NCI-H146 (cell line): ENCODE measurements around the gene DUOX1.

Source experiments
- DNase-seq: peaks from one replicate; lab custom pipeline; 2025; lab: John Stamatoyannopoulos, UW

Gene DUOX1

GRCh38 chr15:45106002-45106790 lies 23.6 kb upstream of the DUOX1 start:
- no peak for DNase-seq

DNA sequence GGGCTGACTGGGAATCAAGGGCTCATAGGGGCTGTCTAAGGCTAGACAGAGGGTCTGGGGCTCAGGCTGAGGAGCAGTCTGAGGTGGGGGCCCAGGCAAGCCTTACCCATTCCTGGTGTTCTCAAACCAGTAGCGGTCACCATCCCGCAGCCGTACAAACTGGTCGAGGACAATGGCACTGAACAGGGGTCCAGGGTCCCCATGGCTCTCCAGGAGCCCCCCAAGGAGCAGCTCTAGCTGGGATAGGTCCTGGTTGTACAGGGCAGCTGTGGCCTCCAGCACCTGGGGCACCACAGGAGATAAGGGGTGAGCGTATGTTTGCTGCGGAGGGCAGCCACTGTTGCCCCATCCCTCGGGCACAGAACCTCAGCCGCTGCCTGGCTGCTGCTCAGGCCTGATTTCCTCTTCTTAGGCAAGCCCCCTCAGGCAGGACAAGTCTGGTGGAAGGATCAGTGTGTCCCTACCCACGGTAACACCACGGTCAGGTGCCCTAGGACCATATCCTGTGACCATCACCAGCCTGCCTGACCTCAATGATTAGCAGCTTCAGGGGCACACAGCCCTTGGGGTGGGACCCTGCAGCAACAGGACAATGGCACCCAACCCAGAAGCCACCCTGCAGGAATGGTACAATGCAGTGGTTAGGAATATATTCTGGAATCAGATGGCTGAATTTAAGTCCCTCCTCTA lies 21.7 kb upstream of the DUOX1 start:
- DNase-seq: no peak

DNA sequence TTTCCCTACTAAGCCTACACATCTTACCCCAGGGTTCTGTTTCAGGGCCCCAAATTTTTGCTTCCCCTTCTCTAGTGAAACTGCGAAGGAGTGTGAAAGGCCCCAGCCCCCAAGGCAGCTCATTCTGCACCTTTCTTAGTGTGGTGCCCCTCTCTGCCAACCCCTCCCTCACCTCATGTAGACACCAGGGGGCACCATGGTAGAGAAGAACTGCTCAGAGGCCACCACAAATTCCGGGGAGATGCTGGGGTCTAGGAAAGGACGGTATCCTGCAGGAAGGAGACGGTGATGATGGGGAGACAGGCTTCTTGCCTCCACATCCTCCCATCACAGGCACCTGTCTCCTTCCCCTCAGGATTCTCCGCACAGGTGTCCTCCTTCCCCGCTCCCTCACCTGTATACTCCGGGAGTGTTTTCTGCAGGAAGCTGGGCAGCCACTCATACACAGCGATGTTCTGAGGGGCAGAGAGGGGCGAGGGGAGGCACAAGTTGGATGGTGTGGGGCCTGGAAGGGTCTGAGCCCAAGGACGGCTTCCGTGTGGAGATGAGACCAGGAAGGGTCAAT lies 19.5 kb upstream of the DUOX1 start:
- DNase-seq: no peak

GRCh38 chr15:45111390-45112142 lies 18.2 kb upstream of the DUOX1 start:
- no peak for DNase-seq

DNA sequence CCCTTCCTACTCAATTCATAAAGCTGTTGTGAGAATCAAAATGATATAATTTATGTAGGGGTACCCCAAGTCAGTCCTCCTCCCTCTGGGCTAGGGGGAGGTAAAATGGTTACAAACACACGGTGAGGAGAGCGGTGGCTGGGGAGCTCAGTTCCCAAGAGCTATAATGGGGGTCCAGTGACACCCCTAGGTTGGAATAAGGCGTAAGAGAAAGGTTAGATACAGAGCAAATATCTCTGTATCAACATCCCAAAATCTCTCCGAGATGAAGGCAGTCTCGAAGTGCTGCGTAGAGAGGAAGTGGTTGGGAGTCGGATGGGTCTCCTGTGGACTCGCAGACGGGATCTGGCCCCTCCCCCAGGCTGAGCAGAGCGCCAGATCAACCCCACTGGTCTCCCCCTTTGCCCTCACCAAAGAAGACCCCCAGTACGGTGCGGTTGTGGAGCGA lies 17.6 kb upstream of the DUOX1 start:
- DNase-seq: no peak

GRCh38 chr15:45112591-45113379 lies 17.0 kb upstream of the DUOX1 start:
- DNase-seq: no peak

GRCh38 chr15:45113380-45113990 lies 16.3 kb upstream of the DUOX1 start:
- DNase-seq: no peak

GRCh38 chr15:45114076-45114750 lies 15.6 kb upstream of the DUOX1 start, which contains the start of the genes DUOX2 and DUOXA2:
Gene DUOX2 (minus strand): TSS chr15:45114172. CDS start chr15:45113411, 761 bp downstream.
Gene DUOXA2 (plus strand): TSS chr15:45114326. CDS start chr15:45114606, 280 bp downstream.
- DNase-seq: peak; percentile 12

DNA sequence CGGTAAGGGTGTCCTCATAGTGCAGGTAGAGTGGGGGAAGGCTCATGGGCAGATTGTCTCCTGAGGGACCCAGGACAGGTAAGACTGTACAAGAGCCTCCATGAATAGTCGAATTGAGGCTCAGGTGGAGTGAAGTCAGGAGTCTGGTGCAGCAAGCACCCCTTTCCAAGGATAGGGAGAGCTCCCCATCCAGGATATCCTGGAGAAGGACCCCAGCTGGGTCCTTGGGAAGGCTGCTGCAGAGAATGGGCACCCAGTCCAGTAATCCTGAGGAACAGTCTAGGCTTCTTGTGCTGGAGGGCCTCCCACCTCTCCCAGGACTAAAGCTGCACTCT lies 15.1 kb upstream of the DUOX1 start:
- no peak for DNase-seq

- DNase-seq: no peak
Measured at GRCh38 chr15:45115312-45115820, 14.4 kb upstream of the DUOX1 start.

DNA sequence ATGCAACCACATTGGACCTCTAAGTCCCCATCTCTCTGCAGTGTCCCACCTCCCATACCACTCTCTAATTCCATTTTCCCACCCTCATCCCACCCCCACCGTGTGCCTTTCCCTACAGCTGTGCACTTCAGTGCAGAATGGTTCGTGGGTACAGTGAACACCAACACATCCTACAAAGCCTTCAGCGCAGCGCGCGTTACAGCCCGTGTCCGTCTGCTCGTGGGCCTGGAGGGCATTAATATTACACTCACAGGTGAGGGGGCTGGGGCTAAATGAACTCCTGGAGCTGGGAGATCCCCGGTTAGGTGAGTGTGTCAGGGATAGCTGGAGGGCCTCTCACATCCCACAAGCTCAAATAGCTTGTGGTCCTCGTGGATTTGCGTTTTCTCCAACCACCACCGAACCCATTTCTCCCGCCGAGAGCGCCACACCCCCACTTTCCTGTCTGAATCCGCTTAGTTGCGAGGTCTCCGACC lies 13.8 kb upstream of the DUOX1 start:
- no peak for DNase-seq

DNA sequence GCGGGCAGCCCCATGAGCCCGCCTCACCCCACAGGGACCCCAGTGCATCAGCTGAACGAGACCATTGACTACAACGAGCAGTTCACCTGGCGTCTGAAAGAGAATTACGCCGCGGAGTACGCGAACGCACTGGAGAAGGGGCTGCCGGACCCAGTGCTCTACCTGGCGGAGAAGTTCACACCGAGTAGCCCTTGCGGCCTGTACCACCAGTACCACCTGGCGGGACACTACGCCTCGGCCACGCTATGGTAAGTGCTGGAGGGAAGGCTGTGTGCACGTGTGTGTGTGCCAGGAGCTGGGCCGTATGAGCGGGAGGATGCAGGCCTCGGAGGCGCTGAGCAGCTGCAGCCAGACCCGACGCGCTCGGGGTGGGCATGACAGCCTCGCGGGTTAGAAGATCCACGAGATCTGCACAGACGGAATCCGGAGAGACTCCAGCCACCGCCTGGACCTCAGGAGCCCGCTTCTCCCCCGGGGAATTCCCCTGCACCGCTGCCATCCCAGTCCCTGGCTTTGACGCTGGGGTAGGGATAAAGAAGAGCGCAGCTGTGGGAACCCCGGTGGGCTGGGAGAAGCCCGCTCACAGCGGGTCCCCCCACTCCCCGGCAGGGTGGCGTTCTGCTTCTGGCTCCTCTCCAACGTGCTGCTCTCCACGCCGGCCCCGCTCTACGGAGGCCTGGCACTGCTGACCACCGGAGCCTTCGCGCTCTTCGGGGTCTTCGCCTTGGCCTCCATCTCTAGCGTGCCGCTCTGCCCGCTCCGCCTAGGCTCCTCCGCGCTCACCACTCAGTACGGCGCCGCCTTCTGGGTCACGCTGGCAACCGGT lies 13.1 kb upstream of the DUOX1 start:
- DNase-seq: peak; percentile 41

- DNase-seq: no peak
Measured at GRCh38 chr15:45117308-45118130, 12.3 kb upstream of the DUOX1 start.

- DNase-seq: peak; percentile 86
Measured at GRCh38 chr15:45118131-45118588, 11.6 kb upstream of the DUOX1 start.

- DNase-seq: no peak
Measured at GRCh38 chr15:45118996-45119395, 10.8 kb upstream of the DUOX1 start.

DNA sequence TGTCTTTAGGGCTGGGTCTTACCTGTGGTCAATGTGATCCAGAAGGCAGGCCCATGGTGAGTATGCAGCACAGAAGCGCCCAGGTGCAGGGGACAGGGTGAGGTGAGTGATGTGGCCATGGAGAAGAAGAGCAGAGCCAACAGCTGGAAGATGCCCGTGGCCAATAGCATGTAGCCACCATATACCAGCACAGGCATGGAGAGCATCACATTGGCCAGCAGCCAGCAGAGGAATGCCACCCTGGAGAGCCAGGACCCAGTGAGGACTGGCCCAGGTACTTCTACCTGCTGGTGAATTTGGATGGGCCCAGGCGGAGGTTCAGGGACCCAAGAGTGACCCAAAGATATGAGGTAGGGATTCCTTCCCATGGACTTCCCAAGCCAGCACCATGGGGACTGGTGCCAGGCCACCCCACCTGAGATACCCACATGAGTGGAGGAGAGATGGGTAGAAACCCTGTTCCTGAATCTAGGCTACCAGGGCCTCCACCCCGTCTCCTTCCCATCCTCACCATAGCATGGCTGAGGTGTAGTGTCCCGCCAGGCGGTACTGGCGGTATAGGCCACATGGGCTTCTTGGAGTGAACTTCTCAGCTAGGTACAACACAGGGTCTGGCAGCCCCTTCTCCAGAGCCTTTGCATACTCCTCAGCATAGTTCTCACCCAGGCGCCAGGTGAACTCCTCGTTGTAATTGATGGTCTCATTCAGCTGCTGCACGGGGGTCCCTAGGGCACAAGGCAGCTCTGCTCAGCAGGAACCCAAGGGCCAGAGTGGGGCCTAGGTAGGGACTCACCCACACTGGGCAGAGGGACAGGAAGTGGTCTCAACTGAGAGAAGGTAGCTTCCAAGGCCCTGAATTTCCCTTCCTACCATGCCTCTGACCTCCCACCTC lies 9.5 kb upstream of the DUOX1 start:
- no peak for DNase-seq

DNA sequence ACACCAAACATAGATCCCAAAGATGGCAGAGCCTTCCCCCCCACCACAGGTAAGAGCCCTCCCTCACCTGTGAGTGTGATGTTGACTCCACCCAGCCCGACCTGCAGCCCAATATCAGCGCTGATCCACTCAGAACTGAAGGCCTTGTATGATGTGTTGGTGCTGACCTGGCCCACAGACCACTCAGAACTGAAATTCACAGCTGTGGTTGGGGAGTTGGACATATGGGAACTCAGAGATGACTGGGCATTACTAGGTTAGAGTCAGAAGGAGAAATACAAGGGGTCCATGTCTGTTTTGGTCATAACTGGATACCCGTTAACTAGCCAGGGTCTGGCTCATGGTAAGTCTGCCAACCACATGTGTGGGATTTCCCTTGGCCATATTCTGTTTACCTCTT lies 8.8 kb upstream of the DUOX1 start:
- DNase-seq: no peak
